GM23338 (cell line): Measurements from ENCODE around the gene TSPYL2. TPM values are rescaled to one million over a fixed set of nuclear protein-coding genes. Genes with fewer than 3 reads are reported as not detected.

Source experiments
- ATAC-seq: fragments of 200-7000 bp; cut with Tn5 transposase; 3 replicates; pipeline ENCODE4 v1.9.1; 2020
- DNase-seq: peaks from one replicate; pipeline ENCODE4 v3.0.0-alpha.2; 2015; ENCODE audit warnings: low spot score
- H2AFZ ChIP-seq: fragments of 200-600 bp; sonication (generic); 2 replicates; pipeline ENCODE4 v1.8.0; 2016; ENCODE audit warnings: antibody characterized with exemption, mild to moderate bottlenecking, moderate library complexity
- H3F3A ChIP-seq: fragments of 200-600 bp; sonication (generic); replicated peaks from 2 replicates; pipeline ENCODE4 v1.8.0; 2017; ENCODE audit warnings: antibody characterized with exemption, mixed run types, low read depth
- H3K27ac ChIP-seq: fragments of 200-600 bp; sonication (generic); 2 replicates; pipeline ENCODE4 v1.6.1; 2016; ENCODE audit warnings: low read depth
- H3K27me3 ChIP-seq: fragments of 200-600 bp; sonication (generic); 2 replicates; pipeline ENCODE4 v1.8.0; 2016; ENCODE audit warnings: mild to moderate bottlenecking, mixed run types, moderate library complexity; ENCODE audit not compliant: insufficient read depth
- H3K36me3 ChIP-seq: fragments of 200-600 bp; sonication (generic); 2 replicates; pipeline ENCODE4 v1.8.0; 2016; ENCODE audit warnings: mild to moderate bottlenecking; ENCODE audit not compliant: insufficient read depth
- H3K4me1 ChIP-seq: fragments of 200-600 bp; sonication (generic); 2 replicates; pipeline ENCODE4 v1.8.0; 2016; ENCODE audit warnings: mild to moderate bottlenecking, moderate library complexity; ENCODE audit not compliant: insufficient read depth
- H3K4me2 ChIP-seq: fragments of 200-600 bp; sonication (generic); 2 replicates; pipeline ENCODE4 v1.7.1; 2017; ENCODE audit warnings: mixed run types
- H3K4me3 ChIP-seq: fragments of 200-600 bp; sonication (generic); 2 replicates; pipeline ENCODE4 v1.6.1; 2016; ENCODE audit warnings: mixed run types
- H3K79me2 ChIP-seq: fragments of 200-600 bp; sonication (generic); replicated peaks from 2 replicates; pipeline ENCODE4 v1.8.0; 2017; ENCODE audit warnings: mild to moderate bottlenecking; ENCODE audit not compliant: insufficient read depth
- H3K9me2 ChIP-seq: fragments of 200-600 bp; sonication (generic); 2 replicates; pipeline ENCODE4 v1.8.0; 2017; ENCODE audit not compliant: insufficient read depth
- H4K20me1 ChIP-seq: fragments of 200-600 bp; sonication (generic); replicated peaks from 2 replicates; pipeline ENCODE4 v1.8.0; 2017; ENCODE audit warnings: mild to moderate bottlenecking; ENCODE audit not compliant: insufficient read depth
- H3K27ac Mint-ChIP-seq: 2 replicates; pipeline ENCODE4 v1.8.0; 2020; ENCODE audit warnings: inconsistent platforms, mild to moderate bottlenecking, moderate library complexity, mixed read lengths
- H3K27me3 Mint-ChIP-seq: 3 replicates; pipeline ENCODE4 v1.8.0; 2022; ENCODE audit warnings: low read depth, mild to moderate bottlenecking, moderate library complexity, mixed read lengths, inconsistent platforms; ENCODE audit not compliant: insufficient read depth, poor library complexity
- H3K36me3 Mint-ChIP-seq: 3 replicates; pipeline ENCODE4 v1.8.0; 2021; ENCODE audit warnings: low read depth, mild to moderate bottlenecking, inconsistent platforms, moderate library complexity, mixed read lengths
- H3K4me1 Mint-ChIP-seq: 3 replicates; pipeline ENCODE4 v1.8.0; 2020; ENCODE audit warnings: mild to moderate bottlenecking, inconsistent platforms, mixed read lengths
- H3K4me3 Mint-ChIP-seq: 3 replicates; pipeline ENCODE4 v1.8.0; 2021; ENCODE audit warnings: moderate library complexity, mild to moderate bottlenecking, inconsistent platforms, mixed read lengths
- H3K9me3 Mint-ChIP-seq: 3 replicates; pipeline ENCODE4 v1.8.0; 2020; ENCODE audit warnings: moderate library complexity, mild to moderate bottlenecking, inconsistent platforms, mixed read lengths
- CREB1 ChIP-seq: fragments of 250-450 bp; sonication (Bioruptor Pico); IDR thresholded peaks from 2 replicates; pipeline ENCODE4 v1.5.0; 2020; ENCODE audit warnings: low read depth, mild to moderate bottlenecking, moderate library complexity
- EZH2 ChIP-seq: fragments of 200-600 bp; sonication (generic); IDR thresholded peaks from one replicate; pipeline ENCODE4 v1.8.0; 2017; ENCODE audit warnings: antibody characterized with exemption, mild to moderate bottlenecking, low read depth; ENCODE audit not compliant: unreplicated experiment
- EZH2phosphoT487 ChIP-seq: fragments of 200-600 bp; sonication (generic); IDR thresholded peaks from one replicate; pipeline ENCODE4 v1.8.1; 2018; ENCODE audit warnings: antibody characterized with exemption; ENCODE audit not compliant: unreplicated experiment
- JUNB ChIP-seq: IDR thresholded peaks from one replicate; pipeline ENCODE4 v1.6.1; 2016; ENCODE audit warnings: antibody characterized with exemption; ENCODE audit not compliant: unreplicated experiment
- NANOG ChIP-seq: IDR thresholded peaks from 2 replicates; pipeline ENCODE4 v1.6.1; 2016; ENCODE audit warnings: antibody characterized with exemption, borderline replicate concordance
- STAT1 ChIP-seq: IDR thresholded peaks from one replicate; pipeline ENCODE4 v1.6.1; 2016; ENCODE audit warnings: antibody characterized with exemption; ENCODE audit not compliant: unreplicated experiment
- ZNF114 ChIP-seq: fragments of 250-450 bp; sonication (Bioruptor Pico); IDR thresholded peaks from 2 replicates; pipeline ENCODE4 v1.5.0; 2020; ENCODE audit warnings: mild to moderate bottlenecking, moderate library complexity
- polyA plus RNA-seq: library from polyadenylated mRNA; unstranded; fragments of >200 nt; fragmentation: Nextera tagmentation; extraction: Ambion mirVana; gene quantifications from 2 replicates; pipeline ENCODE4 v1.2.1, GENCODE V29; 2016
- total RNA-seq: library from RNA; depleted of rRNA; stranded (reverse); fragments of >200 nt; shearing (Covaris generic); gene quantifications from 2 replicates; pipeline ENCODE4 v1.2.3, GENCODE V29; 2014
- TF ChIP-seq, protein P1 (sequence below): IDR thresholded peaks from one replicate; pipeline ENCODE4 v1.6.1; 2018; ENCODE audit warnings: antibody characterized with exemption; ENCODE audit not compliant: unreplicated experiment
- TF ChIP-seq, protein P2 (sequence below), 2 experiments: fragments of 200-600 bp in 1 of 2; sonication (generic) in 1 of 2; conservative IDR thresholded peaks; 2 replicates each; pipeline versions ENCODE4 v1.5.1 to v1.6.1; 2016 to 2017; ENCODE audit warnings: antibody characterized with exemption in 2 of 2, low read depth in 2 of 2, mild to moderate bottlenecking in 2 of 2, moderate library complexity in 1 of 2

Gene TSPYL2
- total and polyA plus RNA-seq, 2 experiments from 2014 or later = 13.4 TPM

DNA sequence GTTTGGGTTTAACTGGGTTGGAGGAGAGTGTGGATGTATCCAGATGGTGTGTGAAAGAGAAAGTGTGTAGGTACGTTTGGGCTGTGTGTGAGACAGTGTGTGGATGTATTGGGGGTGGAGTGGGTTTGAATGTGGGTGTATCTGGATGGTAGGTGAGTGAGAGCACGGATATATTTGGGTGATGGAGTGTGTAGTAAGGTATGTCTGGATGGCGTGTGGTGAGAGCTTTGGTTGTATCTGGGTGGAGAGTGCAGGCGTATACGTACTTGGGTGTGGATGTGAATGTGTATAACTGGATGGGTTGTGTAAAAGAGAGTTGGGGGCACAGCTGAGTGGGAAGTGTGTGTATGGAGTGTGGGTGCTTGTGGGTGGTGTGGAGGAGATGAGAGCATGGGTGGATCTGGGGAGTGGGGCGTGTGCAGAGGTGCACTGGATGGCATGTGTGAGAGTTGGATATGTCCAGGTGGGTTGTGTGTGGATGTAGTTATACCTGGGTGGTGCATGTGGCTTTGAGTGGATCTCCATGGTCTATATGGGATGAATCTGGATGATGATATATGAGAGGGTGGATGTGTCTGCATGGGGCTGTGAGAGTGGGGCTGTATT lies 26.8 kb upstream of the TSPYL2 start (continued):
- TF ChIP-seq, protein P1, sequence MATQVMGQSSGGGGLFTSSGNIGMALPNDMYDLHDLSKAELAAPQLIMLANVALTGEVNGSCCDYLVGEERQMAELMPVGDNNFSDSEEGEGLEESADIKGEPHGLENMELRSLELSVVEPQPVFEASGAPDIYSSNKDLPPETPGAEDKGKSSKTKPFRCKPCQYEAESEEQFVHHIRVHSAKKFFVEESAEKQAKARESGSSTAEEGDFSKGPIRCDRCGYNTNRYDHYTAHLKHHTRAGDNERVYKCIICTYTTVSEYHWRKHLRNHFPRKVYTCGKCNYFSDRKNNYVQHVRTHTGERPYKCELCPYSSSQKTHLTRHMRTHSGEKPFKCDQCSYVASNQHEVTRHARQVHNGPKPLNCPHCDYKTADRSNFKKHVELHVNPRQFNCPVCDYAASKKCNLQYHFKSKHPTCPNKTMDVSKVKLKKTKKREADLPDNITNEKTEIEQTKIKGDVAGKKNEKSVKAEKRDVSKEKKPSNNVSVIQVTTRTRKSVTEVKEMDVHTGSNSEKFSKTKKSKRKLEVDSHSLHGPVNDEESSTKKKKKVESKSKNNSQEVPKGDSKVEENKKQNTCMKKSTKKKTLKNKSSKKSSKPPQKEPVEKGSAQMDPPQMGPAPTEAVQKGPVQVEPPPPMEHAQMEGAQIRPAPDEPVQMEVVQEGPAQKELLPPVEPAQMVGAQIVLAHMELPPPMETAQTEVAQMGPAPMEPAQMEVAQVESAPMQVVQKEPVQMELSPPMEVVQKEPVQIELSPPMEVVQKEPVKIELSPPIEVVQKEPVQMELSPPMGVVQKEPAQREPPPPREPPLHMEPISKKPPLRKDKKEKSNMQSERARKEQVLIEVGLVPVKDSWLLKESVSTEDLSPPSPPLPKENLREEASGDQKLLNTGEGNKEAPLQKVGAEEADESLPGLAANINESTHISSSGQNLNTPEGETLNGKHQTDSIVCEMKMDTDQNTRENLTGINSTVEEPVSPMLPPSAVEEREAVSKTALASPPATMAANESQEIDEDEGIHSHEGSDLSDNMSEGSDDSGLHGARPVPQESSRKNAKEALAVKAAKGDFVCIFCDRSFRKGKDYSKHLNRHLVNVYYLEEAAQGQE = no peak
- TF ChIP-seq NANOG = no peak
- TF ChIP-seq, protein P2, sequence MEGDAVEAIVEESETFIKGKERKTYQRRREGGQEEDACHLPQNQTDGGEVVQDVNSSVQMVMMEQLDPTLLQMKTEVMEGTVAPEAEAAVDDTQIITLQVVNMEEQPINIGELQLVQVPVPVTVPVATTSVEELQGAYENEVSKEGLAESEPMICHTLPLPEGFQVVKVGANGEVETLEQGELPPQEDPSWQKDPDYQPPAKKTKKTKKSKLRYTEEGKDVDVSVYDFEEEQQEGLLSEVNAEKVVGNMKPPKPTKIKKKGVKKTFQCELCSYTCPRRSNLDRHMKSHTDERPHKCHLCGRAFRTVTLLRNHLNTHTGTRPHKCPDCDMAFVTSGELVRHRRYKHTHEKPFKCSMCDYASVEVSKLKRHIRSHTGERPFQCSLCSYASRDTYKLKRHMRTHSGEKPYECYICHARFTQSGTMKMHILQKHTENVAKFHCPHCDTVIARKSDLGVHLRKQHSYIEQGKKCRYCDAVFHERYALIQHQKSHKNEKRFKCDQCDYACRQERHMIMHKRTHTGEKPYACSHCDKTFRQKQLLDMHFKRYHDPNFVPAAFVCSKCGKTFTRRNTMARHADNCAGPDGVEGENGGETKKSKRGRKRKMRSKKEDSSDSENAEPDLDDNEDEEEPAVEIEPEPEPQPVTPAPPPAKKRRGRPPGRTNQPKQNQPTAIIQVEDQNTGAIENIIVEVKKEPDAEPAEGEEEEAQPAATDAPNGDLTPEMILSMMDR (conservative IDR thresholded peaks at IDR 0.05; ENCODE audit: low read depth in 2 of 2) = no peak
- TF ChIP-seq JUNB = no peak
- no peak for TF ChIP-seq CREB1 (CRISPR knock-in tag)

DNA sequence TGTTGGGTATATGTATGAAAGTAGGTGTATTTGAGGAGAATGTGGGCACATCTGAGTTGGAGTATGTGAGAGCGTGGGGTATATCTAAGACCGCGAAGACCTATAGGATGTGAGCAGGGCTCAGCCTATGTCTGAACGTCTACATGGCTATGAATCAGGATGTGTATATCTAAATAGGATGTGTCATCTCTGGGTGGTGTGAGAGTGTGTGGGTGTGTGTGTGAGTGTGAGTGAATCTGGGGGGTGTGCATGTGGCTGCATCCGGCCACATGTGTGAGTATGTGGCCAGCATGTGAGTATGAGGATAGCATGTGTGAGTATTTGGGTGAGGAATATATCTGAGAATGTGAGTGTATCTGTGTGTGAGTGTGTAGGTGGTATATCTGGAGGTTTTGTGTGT lies 25.9 kb upstream of the TSPYL2 start:
- Histone ChIP-seq H3K9me2 (no peaks in the 10 kb centered on the region), H3K4me1 (no peaks in the 10 kb centered on the region), H4K20me1 (no peaks in the 10 kb centered on the region), H3K27ac (no peak overlapping the region), H3K4me3 (no peak overlapping the region), H3F3A (no peaks in the 10 kb centered on the region), H3K36me3 (no peaks in the 10 kb centered on the region), H3K4me2 (no peak overlapping the region), H3K27me3 (no peaks in the 10 kb centered on the region), H3K79me2 (peaks cover 7% of the 10 kb centered on the region; the same call in 1 of the 2 replicates), H2AFZ (no peak overlapping the region)
- Mint-ChIP-seq H3K9me3 (no peaks in the 10 kb centered on the region), H3K27ac (no peak overlapping the region), H3K36me3 (0 out of 3 replicates have a peak, but pooled peaks cover 3% of the 10 kb centered on the region), H3K27me3 (no peaks in the 10 kb centered on the region), H3K4me3 (no peak overlapping the region), H3K4me1 (no peaks in the 10 kb centered on the region)
- DNase-seq (no peak), ATAC-seq (no peak)
- no peak for TF ChIP-seq EZH2
- TF ChIP-seq EZH2phosphoT487 = no peak
- TF ChIP-seq NANOG = no peak
- TF ChIP-seq STAT1 = no peak
- TF ChIP-seq ZNF114 = no peak
- TF ChIP-seq, protein P1 = no peak
- TF ChIP-seq, protein P2 (conservative IDR thresholded peaks at IDR 0.05; ENCODE audit: low read depth in 2 of 2) = no peak
